ENCODE results near the gene TCOF1. TPM values are rescaled to one million over a fixed set of nuclear protein-coding genes. Genes with fewer than 3 reads are reported as not detected.

TCOF1 gene
- total and polyA plus RNA-seq, 2 experiments from 2014 or later = 31.4 to 46.0 TPM

DNA sequence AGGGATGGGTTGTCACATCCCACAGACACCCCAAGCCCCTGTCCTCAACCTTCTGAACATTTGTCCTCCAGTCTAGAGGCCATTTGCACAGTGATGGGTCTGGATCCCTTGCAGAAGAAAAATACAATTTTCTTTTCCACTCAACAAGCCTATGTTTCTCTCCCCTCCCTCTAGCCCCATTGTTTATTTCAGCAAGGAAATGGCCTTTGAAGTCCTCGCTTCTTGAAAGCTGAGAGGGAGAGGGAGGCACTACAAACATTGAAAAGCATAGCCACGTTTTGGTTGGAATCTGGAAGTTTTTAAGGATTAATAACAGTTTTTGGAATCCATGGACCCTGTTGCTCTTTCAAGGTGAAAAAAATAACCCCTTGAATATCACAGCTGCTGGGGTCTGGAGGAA lies 30.8 kb upstream of the TCOF1 start:
- TF ChIP-seq, protein P1, sequence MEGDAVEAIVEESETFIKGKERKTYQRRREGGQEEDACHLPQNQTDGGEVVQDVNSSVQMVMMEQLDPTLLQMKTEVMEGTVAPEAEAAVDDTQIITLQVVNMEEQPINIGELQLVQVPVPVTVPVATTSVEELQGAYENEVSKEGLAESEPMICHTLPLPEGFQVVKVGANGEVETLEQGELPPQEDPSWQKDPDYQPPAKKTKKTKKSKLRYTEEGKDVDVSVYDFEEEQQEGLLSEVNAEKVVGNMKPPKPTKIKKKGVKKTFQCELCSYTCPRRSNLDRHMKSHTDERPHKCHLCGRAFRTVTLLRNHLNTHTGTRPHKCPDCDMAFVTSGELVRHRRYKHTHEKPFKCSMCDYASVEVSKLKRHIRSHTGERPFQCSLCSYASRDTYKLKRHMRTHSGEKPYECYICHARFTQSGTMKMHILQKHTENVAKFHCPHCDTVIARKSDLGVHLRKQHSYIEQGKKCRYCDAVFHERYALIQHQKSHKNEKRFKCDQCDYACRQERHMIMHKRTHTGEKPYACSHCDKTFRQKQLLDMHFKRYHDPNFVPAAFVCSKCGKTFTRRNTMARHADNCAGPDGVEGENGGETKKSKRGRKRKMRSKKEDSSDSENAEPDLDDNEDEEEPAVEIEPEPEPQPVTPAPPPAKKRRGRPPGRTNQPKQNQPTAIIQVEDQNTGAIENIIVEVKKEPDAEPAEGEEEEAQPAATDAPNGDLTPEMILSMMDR (IDR thresholded peaks at IDR 0.05; ENCODE audit: low read depth, low read length) = no peak
- no peaks in the 10 kb centered on the region for H3K27me3 ChIP-seq
- H3K36me3 ChIP-seq = no peaks in the 10 kb centered on the region
- DNase-seq (ENCODE audit: low read depth in 1 of 2, low spot score in 1 of 2) = no peak
- no peaks in the 10 kb centered on the region for H3K4me1 ChIP-seq (ENCODE audit: low read depth)
- no peak overlapping the region for H3K4me3 ChIP-seq
- no peaks in the 10 kb centered on the region for H3K9me3 ChIP-seq (ENCODE audit: low read depth)
- H3K27ac ChIP-seq = no peak overlapping the region

DNA sequence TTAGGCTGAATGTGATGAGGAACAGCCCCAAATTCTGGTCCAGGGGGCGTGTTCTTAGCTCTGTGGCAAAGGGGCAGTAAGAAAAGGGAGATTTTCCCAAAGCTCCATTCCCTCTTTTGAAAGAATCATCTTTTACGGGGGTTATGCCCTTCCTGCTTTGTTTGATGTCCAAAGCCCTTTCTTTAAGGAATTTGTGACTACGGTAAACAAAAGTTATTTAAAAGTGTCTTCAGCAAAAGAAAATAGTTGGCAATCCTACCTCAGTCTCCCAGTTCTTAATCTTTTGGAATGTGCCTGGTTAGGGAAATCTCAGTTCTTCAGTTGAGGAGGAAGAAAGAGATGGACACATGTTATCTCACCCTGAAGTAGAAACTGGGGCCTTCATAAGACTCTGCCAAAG lies 30.4 kb upstream of the TCOF1 start:
- H3K27me3 ChIP-seq = no peaks in the 10 kb centered on the region
- no peak overlapping the region for H3K27ac ChIP-seq
- no peak for DNase-seq (ENCODE audit: low read depth in 1 of 2, low spot score in 1 of 2)
- no peak overlapping the region for H3K4me3 ChIP-seq
- H3K4me1 ChIP-seq (ENCODE audit: low read depth) = no peaks in the 10 kb centered on the region
- no peaks in the 10 kb centered on the region for H3K9me3 ChIP-seq (ENCODE audit: low read depth)
- TF ChIP-seq, protein P1 (IDR thresholded peaks at IDR 0.05; ENCODE audit: low read depth, low read length) = no peak
- H3K36me3 ChIP-seq = no peaks in the 10 kb centered on the region

DNA sequence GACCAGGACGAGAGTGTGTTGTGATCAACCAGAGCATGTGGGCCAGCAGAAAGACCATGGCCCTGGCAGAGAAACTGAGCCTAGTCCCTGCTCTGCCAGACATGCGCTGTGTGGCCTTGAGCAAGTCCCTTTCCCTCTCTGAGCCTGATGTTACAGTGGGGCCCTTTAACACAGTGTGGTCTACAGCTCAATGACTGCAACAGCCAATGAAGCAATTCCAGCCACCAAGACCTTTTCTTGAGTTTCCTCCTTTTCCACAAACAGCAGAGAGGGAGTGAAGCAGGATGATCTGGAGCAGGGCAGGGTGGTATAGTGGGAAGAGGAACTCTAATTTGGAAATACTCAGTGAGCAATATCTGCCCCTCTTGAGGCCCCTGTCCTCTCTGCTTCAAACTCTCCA lies 29.0 kb upstream of the TCOF1 start:
- Histone ChIP-seq H3K4me1 (ENCODE audit: low read depth) (no peaks in the 10 kb centered on the region), H3K27me3 (no peaks in the 10 kb centered on the region)
- TF ChIP-seq, protein P1 (IDR thresholded peaks at IDR 0.05; ENCODE audit: low read depth, low read length) = no peak

DNA sequence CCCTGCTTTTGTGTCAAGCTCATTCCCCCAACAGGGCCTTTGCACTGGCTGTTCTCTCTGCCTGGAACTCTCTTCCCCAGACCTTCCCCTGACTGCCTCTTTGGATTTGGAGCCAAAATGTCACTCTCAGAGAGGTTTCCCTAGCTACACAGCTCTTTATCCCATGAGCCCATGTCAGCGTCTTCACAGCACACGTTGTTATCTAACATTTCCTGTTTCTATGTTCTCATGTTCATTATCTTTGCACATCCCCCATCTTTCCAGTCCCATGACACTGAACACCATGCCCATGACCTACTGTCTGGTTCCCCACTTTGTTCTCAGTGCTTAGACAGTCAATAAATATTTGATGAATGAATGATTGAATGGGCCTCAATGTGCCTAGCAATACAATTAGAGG lies 28.5 kb upstream of the TCOF1 start:
- Histone ChIP-seq H3K9me3 (ENCODE audit: low read depth) (no peaks in the 10 kb centered on the region), H3K4me3 (no peak overlapping the region), H3K27me3 (no peaks in the 10 kb centered on the region), H3K27ac (no peak overlapping the region), H3K36me3 (no peaks in the 10 kb centered on the region), H3K4me1 (ENCODE audit: low read depth) (no peaks in the 10 kb centered on the region)
- DNase-seq (ENCODE audit: low read depth in 1 of 2, low spot score in 1 of 2) = peak in 1 of 2 donors; percentile 40
- TF ChIP-seq, protein P1 (IDR thresholded peaks at IDR 0.05; ENCODE audit: low read depth, low read length) = no peak

More for the DNA sequence above, 29.0 kb upstream of the TCOF1 start:
- Histone ChIP-seq H3K4me3 (no peak overlapping the region), H3K36me3 (no peaks in the 10 kb centered on the region), H3K27ac (no peak overlapping the region), H3K9me3 (ENCODE audit: low read depth) (no peaks in the 10 kb centered on the region)
- no peak for DNase-seq (ENCODE audit: low read depth in 1 of 2, low spot score in 1 of 2)

DNA sequence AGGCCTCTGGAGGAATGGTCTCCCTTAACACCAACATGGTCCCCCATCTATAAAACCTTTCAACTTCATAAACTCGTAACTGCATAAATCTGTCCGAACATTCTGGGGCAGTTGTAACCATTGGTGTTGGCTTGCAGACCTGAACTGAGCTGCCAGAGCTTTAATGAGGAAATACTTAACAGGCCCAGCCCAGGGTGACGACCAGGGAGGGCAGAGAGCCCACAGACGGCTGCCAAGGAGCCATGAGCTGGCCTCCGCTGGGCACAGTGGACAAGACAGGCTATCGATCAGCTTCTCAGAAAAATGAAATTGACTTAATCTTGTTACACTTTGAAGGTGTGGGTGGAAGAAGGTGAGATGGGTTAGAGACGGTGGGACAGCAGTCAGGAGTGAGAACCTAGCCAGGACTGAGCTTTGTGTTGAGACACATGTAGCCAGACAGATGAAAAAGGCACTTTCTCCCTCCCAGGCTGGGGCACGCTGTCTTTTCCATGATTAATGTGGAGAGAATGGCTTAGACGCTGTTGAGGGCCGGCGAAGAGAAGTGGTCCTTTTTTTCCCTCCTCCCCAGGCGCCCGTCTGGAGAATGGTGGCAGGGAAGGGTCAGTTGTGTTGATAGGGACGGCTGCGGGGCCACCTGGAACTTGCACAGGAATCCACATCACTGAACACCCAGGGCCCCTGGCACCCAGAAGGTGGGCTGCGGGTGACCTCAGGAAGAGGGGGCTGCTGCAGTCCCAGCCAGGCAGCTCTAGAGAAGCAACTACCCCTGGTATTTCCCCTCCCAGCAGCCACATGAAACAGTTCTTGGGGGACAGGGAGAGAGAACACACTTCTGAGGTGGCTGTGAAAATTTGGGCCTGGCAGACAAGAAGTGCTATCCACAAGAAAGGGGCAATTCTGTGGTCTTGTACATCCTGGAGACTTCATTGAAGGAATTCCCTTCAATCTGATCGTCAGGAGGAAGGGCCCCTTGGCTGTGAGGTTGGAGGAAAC lies 27.3 kb upstream of the TCOF1 start:
- H3K36me3 ChIP-seq = no peaks in the 10 kb centered on the region
- H3K4me3 ChIP-seq = no peak overlapping the region
- no peaks in the 10 kb centered on the region for H3K27me3 ChIP-seq
- H3K27ac ChIP-seq = no peak overlapping the region
- TF ChIP-seq, protein P1 (IDR thresholded peaks at IDR 0.05; ENCODE audit: low read depth, low read length) = no peak
- no peaks in the 10 kb centered on the region for H3K9me3 ChIP-seq (ENCODE audit: low read depth)
- no peaks in the 10 kb centered on the region for H3K4me1 ChIP-seq (ENCODE audit: low read depth)
- no peak for DNase-seq (ENCODE audit: low read depth in 1 of 2, low spot score in 1 of 2)

Measured in cardiac muscle cell (in vitro differentiated cells and primary cell).